ENCODE results near the gene RAP1GAP. TPM values are rescaled to one million over a fixed set of nuclear protein-coding genes. Genes with fewer than 3 reads are reported as not detected.

The RAP1GAP gene
- total RNA-seq, 1 donor from 2014 or later = 1.2 TPM

- TF ChIP-seq POLR2AphosphoS5 (IDR thresholded peaks at IDR 0.05; ENCODE audit: insufficient read depth in 1 of 2, low read depth in 1 of 2) (no peak), CTCF (IDR thresholded peaks at IDR 0.05) (no peak), POLR2A (IDR thresholded peaks at IDR 0.05) (no peak)
- no peak overlapping the region for H3K4me3 ChIP-seq
- H3K9me3 ChIP-seq = no peaks in the 10 kb centered on the region
- H3K27me3 ChIP-seq = no peaks in the 10 kb centered on the region
- H3K27ac ChIP-seq = no peak overlapping the region
- DNase-seq (ENCODE audit: extremely low spot score in 2 of 2) = no peak
- no peaks in the 10 kb centered on the region for H3K36me3 ChIP-seq
- intact Hi-C loops (cut with DNase I) = no loop called here
- H3K4me1 ChIP-seq = no peaks in the 10 kb centered on the region
Measured at GRCh38 chr1:21605012-21605715, 64.0 kb downstream of the RAP1GAP start.

GRCh38 chr1:21604208-21604957 lies 64.8 kb downstream of the RAP1GAP start:
- Histone ChIP-seq H3K4me1 (no peaks in the 10 kb centered on the region), H3K9me3 (no peaks in the 10 kb centered on the region), H3K4me3 (no peak overlapping the region), H3K27ac (no peak overlapping the region), H3K27me3 (no peaks in the 10 kb centered on the region), H3K36me3 (no peaks in the 10 kb centered on the region)
- intact Hi-C loops (cut with DNase I) = no loop called here
- TF ChIP-seq POLR2AphosphoS5 (IDR thresholded peaks at IDR 0.05; ENCODE audit: insufficient read depth in 1 of 2, low read depth in 1 of 2) (no peak), CTCF (IDR thresholded peaks at IDR 0.05) (no peak), POLR2A (IDR thresholded peaks at IDR 0.05) (no peak)
- no peak for DNase-seq (ENCODE audit: extremely low spot score in 2 of 2)

GRCh38 chr1:21603177-21604138 lies 65.7 kb downstream of the RAP1GAP start:
- Histone ChIP-seq H3K4me1 (no peaks in the 10 kb centered on the region), H3K36me3 (no peaks in the 10 kb centered on the region), H3K4me3 (no peak overlapping the region), H3K27me3 (no peaks in the 10 kb centered on the region), H3K9me3 (no peaks in the 10 kb centered on the region), H3K27ac (no peak overlapping the region)
- TF ChIP-seq POLR2AphosphoS5 (IDR thresholded peaks at IDR 0.05; ENCODE audit: insufficient read depth in 1 of 2, low read depth in 1 of 2) = no peak
- no peak for TF ChIP-seq POLR2A (IDR thresholded peaks at IDR 0.05)
- no peak for TF ChIP-seq CTCF (IDR thresholded peaks at IDR 0.05)
- no peak for DNase-seq (ENCODE audit: extremely low spot score in 2 of 2)
- intact Hi-C loops (cut with DNase I) = no loop called here

- Histone ChIP-seq H3K4me1 (no peaks in the 10 kb centered on the region), H3K27ac (no peak overlapping the region), H3K9me3 (no peaks in the 10 kb centered on the region), H3K27me3 (no peaks in the 10 kb centered on the region), H3K36me3 (no peaks in the 10 kb centered on the region), H3K4me3 (no peak overlapping the region)
- no peak for TF ChIP-seq POLR2AphosphoS5 (IDR thresholded peaks at IDR 0.05; ENCODE audit: insufficient read depth in 1 of 2, low read depth in 1 of 2)
- no peak for TF ChIP-seq POLR2A (IDR thresholded peaks at IDR 0.05)
- TF ChIP-seq CTCF (IDR thresholded peaks at IDR 0.05) = no peak
- DNase-seq (ENCODE audit: extremely low spot score in 2 of 2) = no peak
- intact Hi-C loops (cut with DNase I) = no loop called here
Measured at GRCh38 chr1:21601278-21602048, 67.7 kb downstream of the RAP1GAP start.

Measured in vagina (tissue), 2 donors.